Measurements from ENCODE around the gene ZNF48.

The ZNF48 gene

GRCh38 chr16:30357085-30357714 is 38.0 kb upstream of the ZNF48 start:
- Histone ChIP-seq H3K14ac (ENCODE audit: low read length in 2 of 2) (no peak overlapping the region), H3K9ac (ENCODE audit: low read length) (peak overlapping the region; percentile 11), H3K9me3 (ENCODE audit: control insufficient read depth, low read length) (no peaks in the 10 kb centered on the region), H4K8ac (ENCODE audit: low read length) (no peak overlapping the region), H2AFZ (ENCODE audit: low read depth, low read length) (no peak overlapping the region), H2BK120ac (ENCODE audit: low read depth, low read length) (no peak overlapping the region), H3K36me3 (ENCODE audit: control insufficient read depth in 1 of 2, insufficient read depth in 2 of 2, low read depth in 1 of 2, low read length in 2 of 2) (peaks cover 58 to 66% of the 10 kb centered on the region in 2 experiments), H3K4ac (ENCODE audit: low read depth in 1 of 2, low read length in 2 of 2) (no peak overlapping the region), H3K27ac (ENCODE audit: low read length, poor library complexity, severe bottlenecking) (no peak overlapping the region), H3K4me3 (ENCODE audit: insufficient read depth in 1 of 2, low read depth in 1 of 2, low read length in 2 of 2) (no peak overlapping the region), H2BK12ac (ENCODE audit: low read length in 2 of 2) (no peak overlapping the region), H4K91ac (ENCODE audit: low read length) (no peak overlapping the region), H2BK5ac (ENCODE audit: low read depth, low read length, poor library complexity, severe bottlenecking) (no peak overlapping the region), H2BK15ac (ENCODE audit: low read depth, poor library complexity, severe bottlenecking) (no peak overlapping the region), H3K18ac (ENCODE audit: low read depth in 1 of 2, low read length in 2 of 2) (no peak overlapping the region), H3K4me1 (ENCODE audit: control insufficient read depth, insufficient read depth, low read depth, low read length) (peaks cover 35% of the 10 kb centered on the region), H3K23ac (ENCODE audit: low read length in 2 of 2) (no peak overlapping the region), H3K4me2 (ENCODE audit: low read length, poor library complexity, severe bottlenecking) (no peak overlapping the region), H2AK5ac (ENCODE audit: low read length, severe bottlenecking) (no peak overlapping the region), H3K79me1 (replicated peaks; ENCODE audit: low read length, poor library complexity, severe bottlenecking) (peaks cover 45% of the 10 kb centered on the region), H3K27me3 (ENCODE audit: control insufficient read depth in 1 of 2, insufficient read depth in 1 of 2, low read length in 2 of 2) (no peaks in the 10 kb centered on the region)
- 96% methylated on average over 3 of the region's 5 CpGs for WGBS
- no peak for DNase-seq

- Histone ChIP-seq H3K27ac (ENCODE audit: low read length, poor library complexity, severe bottlenecking) (no peak overlapping the region), H3K4me3 (ENCODE audit: insufficient read depth in 1 of 2, low read depth in 1 of 2, low read length in 2 of 2) (no peak overlapping the region), H2BK120ac (ENCODE audit: low read depth, low read length) (no peak overlapping the region), H3K4me1 (ENCODE audit: control insufficient read depth, insufficient read depth, low read depth, low read length) (peaks cover 28% of the 10 kb centered on the region), H4K91ac (ENCODE audit: low read length) (no peak overlapping the region), H3K9me3 (ENCODE audit: control insufficient read depth, low read length) (no peaks in the 10 kb centered on the region), H3K18ac (ENCODE audit: low read depth in 1 of 2, low read length in 2 of 2) (no peak overlapping the region), H3K79me1 (replicated peaks; ENCODE audit: low read length, poor library complexity, severe bottlenecking) (peaks cover 40% of the 10 kb centered on the region), H3K23ac (ENCODE audit: low read length in 2 of 2) (peak overlapping the region in 1 of 2 experiments; percentile 57), H3K4me2 (ENCODE audit: low read length, poor library complexity, severe bottlenecking) (no peak overlapping the region), H3K4ac (ENCODE audit: low read depth in 1 of 2, low read length in 2 of 2) (no peak overlapping the region), H3K14ac (ENCODE audit: low read length in 2 of 2) (no peak overlapping the region), H2BK15ac (ENCODE audit: low read depth, poor library complexity, severe bottlenecking) (peak overlapping the region; percentile 17), H2AK5ac (ENCODE audit: low read length, severe bottlenecking) (no peak overlapping the region), H3K27me3 (ENCODE audit: control insufficient read depth in 1 of 2, insufficient read depth in 1 of 2, low read length in 2 of 2) (no peaks in the 10 kb centered on the region), H2BK12ac (ENCODE audit: low read length in 2 of 2) (no peak overlapping the region), H2AFZ (ENCODE audit: low read depth, low read length) (no peak overlapping the region), H2BK5ac (ENCODE audit: low read depth, low read length, poor library complexity, severe bottlenecking) (no peak overlapping the region), H4K8ac (ENCODE audit: low read length) (no peak overlapping the region), H3K9ac (ENCODE audit: low read length) (no peak overlapping the region), H3K36me3 (ENCODE audit: control insufficient read depth in 1 of 2, insufficient read depth in 2 of 2, low read depth in 1 of 2, low read length in 2 of 2) (peaks cover 56 to 59% of the 10 kb centered on the region in 2 experiments)
- 95% methylated on average over 37 of the region's 37 CpGs for WGBS
- no peak for DNase-seq
These were observed 37.3 kb upstream of the ZNF48 start for GRCh38 chr16:30357715-30358576.

GRCh38 chr16:30358577-30358936 is 36.7 kb upstream of the ZNF48 start:
- no peak overlapping the region for H2AFZ ChIP-seq (ENCODE audit: low read depth, low read length)
- no peaks in the 10 kb centered on the region for H3K9me3 ChIP-seq (ENCODE audit: control insufficient read depth, low read length)
- H2BK120ac ChIP-seq (ENCODE audit: low read depth, low read length) = no peak overlapping the region
- no peak overlapping the region for H2BK5ac ChIP-seq (ENCODE audit: low read depth, low read length, poor library complexity, severe bottlenecking)
- peaks cover 23% of the 10 kb centered on the region for H3K4me1 ChIP-seq (ENCODE audit: control insufficient read depth, insufficient read depth, low read depth, low read length)
- no peak overlapping the region for H3K14ac ChIP-seq (ENCODE audit: low read length in 2 of 2)
- no peak overlapping the region for H3K4me3 ChIP-seq (ENCODE audit: insufficient read depth in 1 of 2, low read depth in 1 of 2, low read length in 2 of 2)
- WGBS = 93% methylated on average over 8 of the region's 9 CpGs
- H4K91ac ChIP-seq (ENCODE audit: low read length) = no peak overlapping the region
- H2BK12ac ChIP-seq (ENCODE audit: low read length in 2 of 2) = no peak overlapping the region
- DNase-seq = no peak
- H3K18ac ChIP-seq (ENCODE audit: low read depth in 1 of 2, low read length in 2 of 2) = no peak overlapping the region
- no peak overlapping the region for H4K8ac ChIP-seq (ENCODE audit: low read length)
- H3K27me3 ChIP-seq (ENCODE audit: control insufficient read depth in 1 of 2, insufficient read depth in 1 of 2, low read length in 2 of 2) = no peaks in the 10 kb centered on the region
- H3K23ac ChIP-seq (ENCODE audit: low read length in 2 of 2) = no peak overlapping the region
- peaks cover 55 to 56% of the 10 kb centered on the region in 2 experiments for H3K36me3 ChIP-seq (ENCODE audit: control insufficient read depth in 1 of 2, insufficient read depth in 2 of 2, low read depth in 1 of 2, low read length in 2 of 2)
- H3K9ac ChIP-seq (ENCODE audit: low read length) = no peak overlapping the region
- no peak overlapping the region for H2BK15ac ChIP-seq (ENCODE audit: low read depth, poor library complexity, severe bottlenecking)
- H3K79me1 ChIP-seq (replicated peaks; ENCODE audit: low read length, poor library complexity, severe bottlenecking) = peaks cover 37% of the 10 kb centered on the region
- H2AK5ac ChIP-seq (ENCODE audit: low read length, severe bottlenecking) = no peak overlapping the region
- H3K4ac ChIP-seq (ENCODE audit: low read depth in 1 of 2, low read length in 2 of 2) = no peak overlapping the region
- no peak overlapping the region for H3K4me2 ChIP-seq (ENCODE audit: low read length, poor library complexity, severe bottlenecking)
- no peak overlapping the region for H3K27ac ChIP-seq (ENCODE audit: low read length, poor library complexity, severe bottlenecking)

All from mesenchymal stem cell (in vitro differentiated cells and primary cell).